ENCODE data around the gene CMBL.

DNA sequence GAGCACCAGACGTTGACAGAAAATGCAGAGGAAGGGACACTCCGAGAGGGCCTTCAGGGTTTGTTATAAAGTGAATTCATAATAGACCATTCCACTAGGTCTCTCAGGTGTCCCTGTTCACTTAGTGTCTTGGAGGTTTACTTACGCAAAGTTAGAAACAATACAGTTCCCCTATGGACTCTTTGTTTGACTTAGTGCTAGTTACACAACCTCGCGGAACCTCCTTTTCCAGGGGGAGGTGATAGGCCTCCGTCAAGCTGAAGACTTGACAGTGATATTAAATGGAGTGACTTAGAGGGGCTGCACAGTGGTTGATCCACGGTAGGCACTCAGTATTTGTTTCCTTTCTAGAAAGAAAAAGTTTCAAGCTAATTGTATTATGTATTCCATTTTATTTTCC is 56.3 kb downstream of the CMBL start:
- TF ChIP-seq POLR2A (IDR thresholded peaks at IDR 0.05): no peak
- TF ChIP-seq CTCF (IDR thresholded peaks at IDR 0.05): no peak

Measured in Peyer's patch (tissue), 4 donors.